H1 (cell line): ENCODE measurements around the gene FRMD3. TPM values are rescaled to one million over a fixed set of nuclear protein-coding genes. Genes with fewer than 3 reads are reported as not detected.

ENCODE experiments used
- CTCF ChIA-PET: fragments of 300-600 bp; sonication (Branson Sonifier 250); formaldehyde crosslinking; loops from one replicate; lab custom pipeline; 2021; ENCODE audit not compliant: partially characterized antibody; lab: Charles Lee
- POLR2A ChIA-PET: fragments of 300-600 bp; sonication (Branson Sonifier 250); formaldehyde crosslinking; loops from one replicate; lab custom pipeline; 2021; ENCODE audit warnings: inconsistent platforms; ENCODE audit not compliant: partially characterized antibody; lab: Charles Lee
- DNase-seq, 2 experiments: peaks; one replicate each; pipeline versions ENCODE4 v3.0.0 to v3.0.0-alpha.2; 2010 to 2022; ENCODE audit warnings: low spot score in 2 of 2, low read depth in 1 of 2, mixed read lengths in 1 of 2
- FAIRE-seq: peaks from 2 replicates; lab custom pipeline; 2011; peaks lifted over from hg19 to GRCh38; lab: Jason Lieb, UNC
- H2AFZ ChIP-seq: 2 replicates; pipeline ENCODE4 v1.8.1; 2012; ENCODE audit warnings: low read length, inconsistent platforms
- H2AK5ac ChIP-seq: 2 replicates; pipeline ENCODE4 v1.6.1; 2013; ENCODE audit warnings: low read depth, low read length
- H2BK120ac ChIP-seq: replicated peaks from 2 replicates; pipeline ENCODE3; 2013; ENCODE audit warnings: low read depth, low read length, inconsistent platforms
- H2BK12ac ChIP-seq: 2 replicates; pipeline ENCODE4 v1.6.1; 2013; ENCODE audit warnings: low read depth, low read length
- H2BK15ac ChIP-seq: 2 replicates; pipeline ENCODE4 v1.6.1; 2013; ENCODE audit warnings: low read length
- H2BK20ac ChIP-seq: 2 replicates; pipeline ENCODE4 v1.6.1; 2013; ENCODE audit warnings: low read length
- H2BK5ac ChIP-seq: 2 replicates; pipeline ENCODE4 v1.6.1; 2013; ENCODE audit warnings: low read depth, low read length
- H3K14ac ChIP-seq: 2 replicates; pipeline ENCODE4 v1.6.1; 2013; ENCODE audit warnings: inconsistent platforms; ENCODE audit not compliant: insufficient read length
- H3K18ac ChIP-seq: 2 replicates; pipeline ENCODE4 v1.6.1; 2013; ENCODE audit warnings: low read length; ENCODE audit errors: extremely low read depth
- H3K23ac ChIP-seq: 2 replicates; pipeline ENCODE4 v1.6.1; 2013; ENCODE audit warnings: inconsistent platforms; ENCODE audit not compliant: insufficient read length
- H3K23me2 ChIP-seq: 2 replicates; pipeline ENCODE4 v1.6.1; 2013; ENCODE audit warnings: low read depth, low read length
- H3K27ac ChIP-seq: 2 replicates; pipeline ENCODE4 v1.6.1; 2011; ENCODE audit warnings: low read depth, low read length, inconsistent platforms
- H3K27me3 ChIP-seq, 4 experiments: replicated peaks in 1 of 4; 1 replicate in 1 of 4; 2 replicates in 3 of 4; pipeline versions ENCODE4 v1.6.1 to v1.8.1; 2011 to 2013; ENCODE audit warnings: low read length in 3 of 4, mild to moderate bottlenecking in 3 of 4, inconsistent platforms in 2 of 4, mixed read lengths in 2 of 4, moderate library complexity in 1 of 4; ENCODE audit not compliant: control insufficient read depth in 3 of 4, insufficient read depth in 3 of 4; ENCODE audit errors: extremely low read depth in 1 of 4
- H3K36me3 ChIP-seq, 4 experiments: 2 replicates each; pipeline versions ENCODE4 v1.6.1 to v1.8.1; 2011 to 2013; ENCODE audit warnings: mild to moderate bottlenecking in 4 of 4, low read length in 3 of 4, moderate library complexity in 2 of 4, control low read depth in 1 of 4, inconsistent platforms in 1 of 4; ENCODE audit not compliant: insufficient read depth in 4 of 4, control insufficient read depth in 2 of 4
- H3K4ac ChIP-seq: replicated peaks from 2 replicates; pipeline ENCODE3; 2013; ENCODE audit warnings: low read length, low read depth, mixed read lengths, inconsistent platforms; ENCODE audit not compliant: insufficient read length
- H3K4me1 ChIP-seq, 4 experiments: replicated peaks in 1 of 4; 1 replicate in 1 of 4; 2 replicates in 3 of 4; pipeline versions ENCODE4 v1.6.1 to v1.8.1; 2011 to 2013; ENCODE audit warnings: low read length in 3 of 4, inconsistent platforms in 2 of 4, mixed read lengths in 1 of 4; ENCODE audit not compliant: insufficient read depth in 4 of 4, control insufficient read depth in 3 of 4
- H3K4me2 ChIP-seq, 2 experiments: 2 replicates each; pipeline versions ENCODE4 v1.6.1 to v1.8.1; 2011 to 2013; ENCODE audit warnings: low read depth in 2 of 2, low read length in 2 of 2, control low read depth in 1 of 2, inconsistent platforms in 1 of 2, mild to moderate bottlenecking in 1 of 2; ENCODE audit not compliant: insufficient read depth in 1 of 2
- H3K4me3 ChIP-seq, 4 experiments: fragments of 200-600, 300-600 bp in 1 of 4; sonication (generic), shearing (Covaris generic), sonication (Bioruptor Twin) in 1 of 4; 2 replicates each; pipeline versions ENCODE4 v1.5.1 to v1.8.1; 2011 to 2016; ENCODE audit warnings: low read length in 4 of 4, low read depth in 3 of 4, control low read depth in 2 of 4, inconsistent platforms in 2 of 4, mild to moderate bottlenecking in 2 of 4, mixed read lengths in 1 of 4, moderate library complexity in 1 of 4; ENCODE audit not compliant: insufficient read depth in 2 of 4; ENCODE audit errors: extremely low read depth in 1 of 4
- H3K56ac ChIP-seq: replicated peaks from 2 replicates; pipeline ENCODE3; 2013; ENCODE audit warnings: low read depth, mild to moderate bottlenecking, mixed read lengths, low read length, inconsistent platforms; ENCODE audit not compliant: insufficient read length
- H3K79me1 ChIP-seq: 2 replicates; pipeline ENCODE4 v1.6.1; 2013; ENCODE audit warnings: low read depth, low read length, control low read depth
- H3K79me2 ChIP-seq, 2 experiments: 2 replicates each; pipeline versions ENCODE4 v1.6.1 to v1.8.1; 2012 to 2013; ENCODE audit warnings: low read length in 2 of 2, mild to moderate bottlenecking in 2 of 2, inconsistent platforms in 1 of 2; ENCODE audit not compliant: insufficient read depth in 2 of 2, control insufficient read depth in 1 of 2
- H3K9ac ChIP-seq, 4 experiments: replicated peaks in 1 of 4; 1 replicate in 1 of 4; 2 replicates in 3 of 4; pipeline versions ENCODE4 v1.6.1 to v1.8.1; 2011 to 2013; ENCODE audit warnings: low read depth in 3 of 4, low read length in 3 of 4, control low read depth in 2 of 4, mild to moderate bottlenecking in 2 of 4, moderate library complexity in 2 of 4, inconsistent platforms in 1 of 4; ENCODE audit errors: extremely low read depth in 1 of 4
- H3K9me3 ChIP-seq, 2 experiments: 2 replicates each; pipeline versions ENCODE4 v1.6.1 to v1.8.1; 2012 to 2013; ENCODE audit warnings: mild to moderate bottlenecking in 2 of 2, moderate library complexity in 2 of 2, control low read depth in 1 of 2, inconsistent platforms in 1 of 2, low read depth in 1 of 2, low read length in 1 of 2, mixed read lengths in 1 of 2; ENCODE audit not compliant: insufficient read depth in 2 of 2
- H4K20me1 ChIP-seq, 2 experiments: replicated peaks in 1 of 2; 2 replicates each; pipeline versions ENCODE3 to v1.8.1; 2011 to 2013; ENCODE audit warnings: inconsistent platforms in 2 of 2, low read length in 2 of 2, mild to moderate bottlenecking in 1 of 2; ENCODE audit not compliant: insufficient read depth in 2 of 2, control insufficient read depth in 1 of 2
- H4K5ac ChIP-seq: 2 replicates; pipeline ENCODE4 v1.6.1; 2013; ENCODE audit warnings: low read length, low read depth, mixed read lengths, inconsistent platforms; ENCODE audit not compliant: insufficient read length
- H4K8ac ChIP-seq: 2 replicates; pipeline ENCODE4 v1.8.0; 2013; ENCODE audit warnings: mild to moderate bottlenecking, moderate library complexity, low read length, inconsistent platforms; ENCODE audit not compliant: insufficient read depth; ENCODE audit errors: extremely low read depth
- H4K91ac ChIP-seq: replicated peaks from 2 replicates; pipeline ENCODE3; 2013; ENCODE audit warnings: low read length, mixed read lengths, inconsistent platforms; ENCODE audit not compliant: insufficient read length
- MAFK ChIP-seq: IDR thresholded peaks from 2 replicates; pipeline ENCODE4 v1.6.1; 2012; ENCODE audit warnings: low read depth, mild to moderate bottlenecking, improper control_type of control experiment, low read length
- SIN3A ChIP-seq, 2 experiments: IDR thresholded peaks in 1 of 2; conservative IDR thresholded peaks in 1 of 2; 2 replicates each; pipeline ENCODE4 v1.6.1; 2011 to 2012; ENCODE audit warnings: low read length in 2 of 2, improper control_type of control experiment in 1 of 2, low read depth in 1 of 2, mild to moderate bottlenecking in 1 of 2
- WGBS, 2 experiments: shearing (Covaris generic) in 1 of 2; methylation state at CpG; one replicate each; pipeline versions ENCODE4 v1.1.6 to v1.1.7; 2013 to 2015; ENCODE audit warnings: low lambda C conversion rate in 2 of 2, mixed read lengths in 2 of 2, inconsistent platforms in 1 of 2, low coverage in 1 of 2, missing lambda C conversion rate in 1 of 2; ENCODE audit not compliant: insufficient replicate concordance in 2 of 2, insufficient coverage in 1 of 2, insufficient read length in 1 of 2; ENCODE audit errors: extremely low coverage in 1 of 2, missing lambda C conversion rate in 1 of 2; 5-methylcytosine and 5-hydroxymethylcytosine counted together
- polyA plus RNA-seq, 7 experiments: library from polyadenylated mRNA; depleted of rRNA in 3 of 7; stranded (reverse) in 5 of 7; unstranded in 2 of 7; fragments of >200 nt in 5 of 7; fragments of 200-250 nt in 2 of 7; gene quantifications; 1 replicate in 5 of 7; 2 replicates in 1 of 7; 4 replicates in 1 of 7; pipeline versions ENCODE4 v1.2.1 to v1.2.3, GENCODE V29; 2011 to 2013; ENCODE audit warnings: missing spikeins in 2 of 7, mixed read lengths in 2 of 7
- total RNA-seq: library from RNA; stranded (reverse); fragmentation: NEBNext Ultra II Directional; extraction: Animal tissue kit (Norgen Biotek cat#: 25700); gene quantifications from 2 replicates; pipeline ENCODE4 v1.2.1, GENCODE V29; 2021

FRMD3 gene
- total and polyA plus RNA-seq, 2 of the 8 experiments (the other 6 are each of a cell fraction or from before 2014, with no cell fraction given) = 0.15 to 1.4 TPM

- Histone ChIP-seq H3K23me2 (no peaks in the 10 kb centered on the region), H4K20me1 (no peaks in the 10 kb centered on the region), H3K9me3 (no peaks in the 10 kb centered on the region), H4K91ac (no peak overlapping the region), H3K14ac (no peak overlapping the region), H2BK5ac (no peak overlapping the region), H2AK5ac (no peak overlapping the region), H3K27ac (no peak overlapping the region), H3K23ac (no peak overlapping the region), H2BK12ac (no peak overlapping the region), H3K4ac (no peak overlapping the region), H2BK15ac (no peak overlapping the region), H3K4me3 (no peak overlapping the region), H3K9ac (no peak overlapping the region), H2AFZ (no peak overlapping the region), H3K4me1 (no peaks in the 10 kb centered on the region), H3K27me3 (no peaks in the 10 kb centered on the region), H4K8ac (no peak overlapping the region), H3K79me2 (no peaks in the 10 kb centered on the region), H3K36me3 (no peaks in the 10 kb centered on the region), H3K79me1 (no peaks in the 10 kb centered on the region), H4K5ac (no peak overlapping the region), H3K56ac (no peak overlapping the region), H3K18ac (no peak overlapping the region), H2BK20ac (no peak overlapping the region), H2BK120ac (no peak overlapping the region), H3K4me2 (no peak overlapping the region)
- TF ChIP-seq SIN3A (conservative IDR thresholded peaks at IDR 0.05 in 1 of 2, IDR thresholded peaks at IDR 0.05 in 1 of 2; ENCODE audit: low read depth in 1 of 2, low read length in 2 of 2) (no peak), MAFK (no peak)
- CTCF ChIA-PET = interaction anchor here (0.5 to 12.2 kb wide), 7 partner anchors 9 to 308 kb away, joined by 3 to 262 read pairs (median 26); partner anchors contain the start of gene FRMD3
- 90% methylated on average over 1 of the region's 1 CpG; no CpG with 5 or more reads in 1 of the 2 experiments for WGBS, 2 experiments
- no peak for FAIRE-seq
- DNase-seq = no peak
- POLR2A ChIA-PET = no interaction called here
Observed at GRCh38 chr9:83336706-83337105, 201.5 kb downstream of the FRMD3 start.
